NCI-H1417 treated with DMSO at 0.1 percent for 48 hours (cell line): Measurements from ENCODE around the gene PIGV.

Experiments
- DNase-seq: peaks from one replicate; lab custom pipeline; 2025; lab: John Stamatoyannopoulos, UW

The PIGV gene

DNA sequence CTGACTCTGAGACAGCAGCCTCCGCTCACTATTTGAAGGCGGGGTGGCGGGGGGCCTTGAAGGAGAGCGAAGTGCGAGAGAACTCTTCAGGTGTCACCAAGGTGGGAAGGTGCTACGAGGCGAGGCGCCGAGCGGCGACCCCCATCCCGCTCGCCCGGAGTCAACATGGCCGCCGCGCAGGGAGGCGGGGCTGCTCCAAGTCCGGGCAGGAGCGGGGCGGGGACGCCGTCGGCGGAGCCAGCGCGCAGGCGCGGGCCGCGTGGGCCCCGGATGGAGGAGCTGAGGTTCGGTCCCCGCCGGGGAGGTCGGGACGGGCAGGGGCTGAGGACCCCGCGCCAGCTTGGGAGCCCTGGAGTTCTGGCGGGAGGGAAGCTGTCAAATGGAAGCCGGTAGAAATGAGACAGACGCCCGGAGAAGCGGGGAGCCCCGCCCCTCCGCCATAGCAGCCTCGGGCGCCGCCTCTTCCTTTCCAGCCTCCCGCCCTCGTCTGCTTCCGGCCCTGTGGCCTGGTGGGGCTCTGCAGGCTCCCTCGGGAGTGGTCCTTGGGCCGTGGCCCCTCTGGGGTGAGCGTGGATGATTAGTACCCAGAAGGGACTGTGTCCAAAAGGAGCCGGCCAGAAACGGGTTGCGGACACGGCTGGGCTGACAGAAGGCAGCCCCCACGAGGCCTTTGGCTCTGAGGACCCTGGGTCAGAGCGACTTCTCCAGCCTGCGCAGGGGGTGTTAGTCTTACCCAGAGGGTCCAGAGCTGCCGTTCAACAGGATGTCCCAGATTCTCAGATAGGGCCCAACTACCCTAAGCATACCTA is at the start of gene PIGV:
TSS of gene PIGV (plus strand) at position 245 of the 809 bp plus-strand sequence. CDS start 2,866 bp downstream, outside the sequence.
- peak; percentile 42 for DNase-seq

DNA sequence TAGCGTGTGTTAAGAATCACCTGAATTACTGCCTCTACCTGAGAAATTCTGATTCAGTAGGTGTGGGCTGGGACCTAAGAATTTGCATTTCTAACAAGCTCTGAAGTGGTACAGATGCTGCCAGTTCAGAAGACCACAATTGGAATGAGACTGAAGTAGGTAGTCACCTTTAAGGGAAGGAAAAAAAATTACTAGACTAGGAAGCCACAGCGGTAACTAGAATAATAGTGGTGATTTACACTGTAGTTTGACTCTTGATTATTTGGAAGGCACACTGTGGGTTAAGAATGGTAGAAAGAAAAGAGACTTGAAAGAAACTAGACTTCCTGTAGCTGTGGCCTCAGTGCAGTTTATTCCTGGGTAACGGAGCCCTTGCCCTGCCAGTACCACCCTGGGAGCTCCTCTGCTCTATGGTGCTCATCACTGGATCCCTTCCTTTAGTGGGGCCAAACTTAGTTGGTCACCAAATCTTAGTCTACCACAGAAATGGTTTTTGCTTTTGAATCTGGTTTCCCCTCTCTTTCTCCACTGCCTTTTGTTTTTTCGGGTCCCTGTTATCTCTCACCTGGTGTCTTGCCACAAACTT is 48.3 kb upstream of the PIGV start:
- no peak for DNase-seq

DNA sequence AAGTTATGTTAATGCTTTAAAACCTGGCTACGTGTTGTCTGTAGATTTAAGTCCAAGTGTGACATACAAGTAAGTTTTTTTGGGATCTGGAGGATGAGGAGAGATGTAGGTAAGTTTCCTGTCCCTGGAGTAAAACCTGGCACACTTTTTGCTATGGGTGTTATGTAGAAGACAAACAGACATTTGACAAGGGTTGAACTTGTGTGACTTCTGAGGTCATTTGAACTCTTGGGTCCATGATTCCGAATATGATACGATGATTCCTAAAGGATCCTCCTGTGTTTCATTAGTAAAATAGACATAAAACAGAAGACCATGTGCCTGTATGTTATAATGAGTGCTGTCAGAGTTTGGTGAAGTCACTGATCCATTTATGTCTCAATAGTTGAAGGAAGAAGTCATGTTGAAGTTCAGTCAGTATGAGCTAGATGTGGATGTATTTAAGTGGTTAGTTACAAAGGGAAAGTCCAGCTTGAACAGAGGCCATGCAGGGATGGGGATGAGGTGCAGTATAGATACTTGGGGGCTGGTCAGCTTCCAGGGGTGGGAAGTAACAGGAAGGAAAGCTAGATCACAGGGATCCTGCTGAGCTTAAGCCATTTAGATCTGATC is 47.6 kb upstream of the PIGV start:
- no peak for DNase-seq

DNA sequence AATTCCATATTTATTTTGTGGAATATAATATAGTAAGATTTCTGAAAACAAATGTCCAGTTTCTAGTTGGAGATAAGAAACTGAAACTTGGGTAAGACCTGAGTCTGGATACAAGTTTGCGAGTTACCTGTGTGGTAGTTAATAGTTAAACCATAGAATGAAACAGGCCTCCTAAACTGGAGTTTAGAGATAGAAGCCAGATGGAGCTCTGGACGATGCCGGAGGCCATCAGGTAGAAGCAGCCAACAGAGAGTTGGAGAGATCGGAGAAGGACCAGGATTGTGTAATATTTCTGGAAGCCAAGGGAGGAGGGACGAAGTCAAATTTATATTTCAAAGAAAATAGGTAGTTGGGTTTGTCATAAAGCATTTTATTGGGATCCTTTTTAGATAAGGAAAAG is 46.8 kb upstream of the PIGV start:
- no peak for DNase-seq

DNA sequence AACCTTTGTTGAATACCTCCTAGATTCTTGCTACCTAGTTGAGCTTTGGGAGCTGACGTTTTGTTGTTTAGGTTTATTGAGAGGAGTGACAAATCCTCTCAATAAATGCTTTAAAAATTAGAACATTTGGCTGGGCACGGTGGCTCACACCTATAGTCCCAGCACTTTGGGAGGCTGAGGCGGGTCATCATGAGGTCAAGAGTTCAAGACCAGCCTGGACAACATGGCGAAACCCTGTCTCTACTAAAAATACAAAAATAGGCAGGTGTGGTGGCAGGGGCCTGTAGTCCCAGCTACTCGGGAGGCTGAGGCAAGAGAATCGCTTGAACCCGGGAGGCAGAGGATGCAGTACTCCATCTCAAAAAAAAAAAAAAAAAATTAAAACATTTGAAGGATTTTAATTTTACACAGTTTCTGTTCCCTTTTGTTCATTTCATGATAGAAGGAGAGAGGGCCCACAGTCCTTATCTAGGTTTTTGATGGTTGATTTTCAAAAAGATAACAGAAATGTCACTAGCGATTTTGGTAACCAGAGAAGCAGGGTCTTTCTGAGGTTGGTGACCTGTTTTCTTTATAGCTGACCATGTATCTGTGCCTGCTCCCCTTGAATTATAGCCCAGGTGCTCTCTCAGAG is 44.2 kb upstream of the PIGV start:
- DNase-seq, result no peak

DNA sequence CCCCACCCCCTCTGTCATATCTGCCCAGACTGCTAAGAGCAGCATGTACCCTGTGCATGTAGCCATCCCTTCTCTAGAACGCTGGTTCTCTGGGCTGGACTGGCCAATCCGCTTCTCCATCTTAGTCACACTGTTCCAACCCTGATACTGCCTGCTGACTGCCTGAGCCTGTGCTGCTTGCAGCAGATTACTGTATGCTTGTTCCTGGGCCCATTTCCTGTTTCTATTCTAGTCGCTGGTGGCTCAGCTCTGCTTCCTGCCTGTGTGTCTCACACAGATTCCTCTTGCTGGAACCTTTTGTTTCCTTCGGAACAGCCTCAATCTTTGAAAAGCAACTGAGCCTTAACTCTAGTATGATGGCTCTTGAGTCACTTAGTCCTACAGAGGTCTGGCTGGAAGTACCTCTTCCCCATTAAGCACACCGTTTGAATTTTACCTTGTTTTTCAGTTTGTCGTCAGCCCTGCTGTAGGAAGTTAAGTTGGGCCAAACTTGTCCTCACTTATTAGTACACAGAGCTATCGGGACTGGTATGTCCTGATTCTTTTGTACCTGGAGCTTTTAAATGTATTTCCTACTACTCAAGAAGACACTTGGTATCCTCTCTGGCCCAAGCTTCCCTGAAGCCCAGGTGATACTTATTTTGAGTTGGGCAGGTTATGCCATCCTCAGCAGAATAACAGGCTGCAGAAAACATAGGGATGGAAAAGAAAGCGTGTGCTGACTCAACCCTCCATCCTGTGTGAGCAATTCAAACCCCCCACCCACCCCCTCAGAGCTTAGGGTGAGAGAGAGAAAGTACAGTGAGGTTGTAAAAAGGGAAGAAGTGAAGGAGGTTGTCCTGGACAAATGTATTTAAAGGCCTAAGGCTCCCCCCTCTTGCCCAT is 43.4 kb upstream of the PIGV start:
- DNase-seq, result no peak

DNA sequence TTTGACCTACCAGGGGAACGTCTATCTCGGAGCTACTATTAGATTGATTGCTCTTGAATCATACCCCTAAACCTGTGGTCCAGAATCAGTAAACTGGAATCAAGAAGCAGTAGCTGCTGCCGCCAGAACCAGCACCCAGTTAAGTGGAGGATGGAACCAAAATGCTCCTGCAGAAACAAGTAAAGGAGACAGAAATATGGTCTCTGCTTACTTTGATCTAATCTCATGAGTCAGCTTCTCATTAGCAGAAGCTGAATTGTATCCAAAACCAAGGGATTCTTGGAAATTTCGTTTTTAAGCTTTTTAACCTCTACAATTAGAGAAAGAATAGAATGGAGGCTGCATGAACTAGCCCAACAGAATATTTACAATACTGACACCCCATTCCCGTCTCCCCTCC is 42.6 kb upstream of the PIGV start:
- DNase-seq, result no peak

DNA sequence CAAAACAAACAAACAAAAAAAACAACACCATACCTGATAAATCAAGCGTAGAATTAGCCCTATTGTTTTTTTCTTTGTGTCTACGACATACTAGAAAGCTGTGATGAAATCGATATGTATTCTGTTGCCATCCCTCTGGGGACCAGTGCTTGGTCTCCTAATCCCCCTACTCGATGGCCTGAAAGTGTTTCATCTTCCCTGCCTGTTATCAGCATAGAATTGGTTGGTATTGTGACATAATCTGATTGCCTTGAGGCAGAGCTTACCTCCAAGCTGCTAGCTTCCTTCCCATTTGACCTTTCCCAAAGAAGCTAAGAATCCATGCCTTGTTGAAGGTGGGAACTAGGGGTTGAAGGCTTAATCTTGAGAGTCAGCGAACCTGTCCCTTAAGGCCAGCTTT is 40.7 kb upstream of the PIGV start:
- no peak for DNase-seq

DNA sequence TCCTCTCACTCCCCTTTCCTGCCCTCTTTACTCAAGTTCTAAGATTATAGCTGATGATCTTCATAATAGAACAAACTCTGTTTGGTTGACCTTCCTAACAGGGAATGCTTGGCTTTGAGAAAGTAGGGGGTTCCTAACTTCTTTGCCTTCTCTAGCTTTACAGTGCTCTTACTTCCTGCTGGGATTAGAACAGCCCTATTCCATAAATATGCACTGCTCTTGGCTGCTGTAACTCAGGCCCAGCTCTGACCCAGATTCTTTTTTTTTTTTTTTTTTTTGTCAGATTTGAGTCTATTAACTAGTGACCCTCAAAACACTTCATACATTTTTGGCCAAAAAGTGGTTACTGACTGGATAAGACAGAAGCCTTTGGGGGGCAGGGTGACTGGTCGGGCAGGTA is 39.4 kb upstream of the PIGV start:
- no peak for DNase-seq

DNA sequence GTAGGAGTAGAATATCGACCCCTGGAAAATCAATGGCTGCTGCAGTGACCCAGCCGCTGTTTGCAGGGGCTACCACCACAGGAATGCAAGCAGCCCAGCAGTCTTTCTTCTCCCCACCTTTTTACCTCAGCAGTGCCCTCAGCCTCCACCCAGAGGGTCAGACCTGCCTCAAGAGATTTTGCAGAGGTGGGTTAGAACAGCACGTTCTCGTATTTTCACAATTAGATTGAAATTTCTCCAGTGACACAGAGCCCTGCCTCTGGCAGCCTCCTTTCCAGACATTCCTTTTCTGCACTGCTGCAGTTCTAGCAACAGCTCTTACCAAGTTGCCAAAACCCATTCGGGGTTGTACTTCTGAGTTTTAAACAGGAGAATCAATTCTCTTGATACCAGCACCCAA is 38.3 kb upstream of the PIGV start:
- DNase-seq, result no peak

DNA sequence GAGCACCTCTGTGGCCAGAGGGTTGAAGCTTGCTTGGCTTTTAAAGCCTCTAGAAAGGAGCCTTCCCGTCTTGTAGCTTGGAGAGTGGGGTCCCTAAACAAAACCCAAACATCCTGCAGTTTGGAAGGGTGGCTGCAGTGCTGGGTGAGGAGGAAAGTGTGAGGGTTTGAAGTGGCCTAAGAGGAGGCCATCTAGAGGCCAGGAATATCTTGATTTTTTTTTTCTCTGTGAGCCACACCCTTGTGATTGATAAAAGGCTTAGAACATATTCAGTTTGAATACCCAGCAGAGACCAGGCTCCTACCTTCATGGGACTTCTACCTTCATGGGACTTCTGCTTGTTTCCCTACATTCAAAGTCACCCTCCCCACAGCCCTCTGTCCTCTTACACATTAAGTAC is 37.3 kb upstream of the PIGV start:
- DNase-seq, result no peak

DNA sequence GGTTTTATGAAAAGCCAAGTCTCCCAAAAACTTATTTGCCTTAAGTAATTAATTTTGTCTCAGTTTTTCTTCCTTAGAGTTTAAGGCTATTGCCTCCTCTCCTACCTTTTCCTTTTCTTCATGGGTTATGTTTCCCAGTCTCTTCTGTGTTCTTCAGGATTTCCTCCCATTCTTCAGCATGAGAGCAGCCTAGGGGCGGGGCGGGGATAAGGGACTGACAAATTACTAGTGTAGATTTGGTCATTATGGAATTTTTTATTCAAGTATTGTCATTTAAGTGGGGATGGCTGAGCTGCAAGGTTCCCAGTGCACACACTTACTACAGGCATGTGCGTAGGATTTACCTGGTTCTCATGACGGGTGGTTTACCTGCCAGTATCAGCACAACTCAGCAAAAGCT is 35.2 kb upstream of the PIGV start:
- DNase-seq, result no peak

DNA sequence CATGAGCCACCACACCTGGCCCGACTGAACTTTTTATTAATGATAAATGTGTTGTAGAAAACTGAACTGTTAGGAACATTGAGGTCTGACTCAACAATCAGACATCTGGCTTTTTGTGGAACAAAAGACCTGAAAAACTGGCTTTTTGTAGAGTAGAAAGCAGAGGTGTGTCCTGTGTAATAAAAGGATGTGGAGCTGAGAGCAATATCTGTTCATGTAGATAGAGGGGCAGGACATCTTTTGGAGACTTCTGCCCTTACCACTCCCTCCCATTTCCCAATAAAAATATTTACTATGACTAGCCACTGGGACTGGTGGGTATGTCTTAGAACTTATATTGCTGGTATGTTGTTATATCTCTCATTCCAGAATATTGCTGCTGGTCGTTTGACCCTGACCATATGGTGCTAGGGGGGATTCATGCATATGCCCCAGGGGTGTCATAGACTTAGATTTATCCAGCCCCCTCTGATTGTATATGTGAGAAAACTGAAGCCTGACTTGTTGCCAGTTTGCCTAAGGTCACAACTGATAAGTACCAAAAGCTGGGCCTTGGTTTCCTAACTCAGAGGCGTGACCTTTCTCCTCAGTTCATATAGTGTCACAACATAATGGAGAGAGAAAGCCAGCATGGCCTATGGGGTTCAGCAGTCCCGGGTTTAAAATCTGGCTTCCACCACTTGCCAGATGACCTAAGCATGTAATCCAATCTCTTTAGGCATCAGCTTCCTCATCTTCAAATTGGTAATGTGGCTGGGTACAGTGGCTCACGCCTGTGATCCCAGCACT is 33.5 kb upstream of the PIGV start:
- no peak for DNase-seq

DNA sequence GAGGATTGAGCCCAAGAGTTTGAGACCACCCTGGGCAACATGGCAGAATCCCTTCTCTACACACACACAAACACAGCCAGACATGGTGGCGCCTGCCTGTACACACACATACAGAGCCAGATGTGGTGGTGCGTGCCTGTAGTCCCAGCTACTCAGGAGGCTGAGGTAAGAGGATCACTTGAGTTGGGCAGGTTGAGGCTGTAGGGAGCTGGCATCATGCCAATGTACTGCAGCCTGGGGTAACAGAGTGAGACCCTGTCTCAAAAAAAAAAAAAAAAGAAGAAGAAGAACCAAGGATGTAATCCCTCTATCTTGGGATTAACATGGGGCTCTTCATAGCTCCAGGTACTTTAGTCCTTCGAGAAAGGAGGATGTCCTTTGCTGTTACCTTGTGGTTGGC is 29.4 kb upstream of the PIGV start:
- DNase-seq, result no peak

DNA sequence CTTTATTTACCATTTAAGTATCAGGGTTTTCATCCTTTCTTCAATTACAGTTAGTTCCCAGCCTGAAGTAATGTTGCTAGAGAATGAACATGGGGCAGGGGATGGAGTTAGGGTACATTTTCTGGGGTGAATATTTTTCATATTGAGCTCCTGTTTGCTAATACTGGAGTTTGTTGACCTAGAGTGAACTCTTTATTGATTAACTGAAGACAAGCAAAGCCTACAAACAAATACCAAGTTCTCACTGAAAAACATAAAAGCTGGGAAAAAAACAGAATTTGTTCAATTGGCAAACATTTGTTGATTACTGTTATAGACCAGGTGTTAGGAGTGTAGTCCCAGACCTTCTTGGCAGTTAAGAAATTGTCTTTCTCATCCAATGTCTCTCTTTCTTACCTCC is 28.2 kb upstream of the PIGV start:
- no peak for DNase-seq

DNA sequence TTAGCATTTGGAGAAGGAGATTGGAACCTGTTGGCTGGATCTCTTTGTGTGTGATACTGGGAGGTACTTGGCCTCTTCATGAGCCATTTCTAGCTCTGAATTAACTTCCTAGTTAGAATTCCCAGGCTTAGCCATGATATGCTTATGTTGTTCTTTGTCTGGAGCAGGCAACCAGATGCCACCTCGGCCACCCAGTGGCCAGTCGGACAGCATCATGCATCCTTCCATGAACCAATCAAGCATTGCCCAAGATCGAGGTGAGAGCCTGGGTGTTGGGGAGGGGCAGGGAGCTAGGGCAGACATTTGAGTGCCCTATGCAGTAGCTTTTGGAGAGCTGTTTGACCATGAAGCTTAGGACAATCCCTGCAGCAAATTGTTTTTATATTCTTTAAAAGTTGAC is 26.5 kb upstream of the PIGV start:
- no peak for DNase-seq

DNA sequence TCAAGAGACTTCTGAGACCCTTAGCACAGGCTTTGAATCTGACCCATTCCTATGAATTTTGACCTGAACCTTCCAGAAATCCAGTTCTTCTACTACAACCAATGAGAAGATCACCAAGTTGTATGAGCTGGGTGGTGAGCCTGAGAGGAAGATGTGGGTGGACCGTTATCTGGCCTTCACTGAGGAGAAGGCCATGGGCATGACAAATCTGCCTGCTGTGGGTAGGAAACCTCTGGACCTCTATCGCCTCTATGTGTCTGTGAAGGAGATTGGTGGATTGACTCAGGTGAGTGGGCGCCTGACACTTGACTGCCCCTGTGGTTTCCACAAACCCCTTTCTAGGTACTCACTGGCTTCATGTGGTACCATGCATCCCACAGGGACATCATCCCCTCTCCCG is 20.0 kb upstream of the PIGV start:
- no peak for DNase-seq

DNA sequence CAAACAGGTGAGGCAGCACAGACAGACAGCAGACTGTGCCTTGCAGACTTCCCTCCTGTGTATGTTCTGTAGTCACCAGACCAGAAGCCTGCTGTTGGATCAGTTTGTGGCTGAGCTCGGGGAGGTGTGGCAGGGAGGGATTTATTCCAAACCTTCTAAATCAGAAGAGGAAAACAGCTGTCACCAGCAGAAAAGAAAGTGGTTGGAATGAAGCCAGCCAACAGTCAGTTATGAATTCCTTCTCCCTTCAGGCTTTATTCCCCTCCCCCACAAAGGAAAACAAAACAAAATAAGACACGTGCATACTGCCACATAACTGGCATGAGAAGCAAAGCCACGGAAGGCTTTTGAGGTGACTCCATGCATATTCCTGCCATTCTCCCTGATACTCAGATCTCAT is 19.0 kb upstream of the PIGV start:
- no peak for DNase-seq

DNA sequence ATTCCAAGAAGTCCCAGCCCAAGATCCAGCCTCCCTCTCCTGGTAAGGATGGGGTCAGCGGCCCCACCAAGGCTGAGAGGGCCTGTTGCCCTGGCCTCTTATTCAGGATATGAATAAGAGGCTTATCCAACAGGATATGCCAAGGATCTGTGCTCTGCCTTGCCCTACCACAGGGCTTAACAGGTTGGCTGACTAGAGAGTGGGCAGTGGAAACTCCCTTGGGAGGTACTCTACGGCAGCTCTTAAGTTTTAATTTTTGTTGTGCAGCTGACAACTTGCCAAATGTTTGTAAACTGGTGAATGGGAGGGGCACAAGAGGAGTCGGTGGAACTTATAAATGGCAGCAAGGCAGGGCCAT is 16.5 kb upstream of the PIGV start:
- DNase-seq, result no peak

DNA sequence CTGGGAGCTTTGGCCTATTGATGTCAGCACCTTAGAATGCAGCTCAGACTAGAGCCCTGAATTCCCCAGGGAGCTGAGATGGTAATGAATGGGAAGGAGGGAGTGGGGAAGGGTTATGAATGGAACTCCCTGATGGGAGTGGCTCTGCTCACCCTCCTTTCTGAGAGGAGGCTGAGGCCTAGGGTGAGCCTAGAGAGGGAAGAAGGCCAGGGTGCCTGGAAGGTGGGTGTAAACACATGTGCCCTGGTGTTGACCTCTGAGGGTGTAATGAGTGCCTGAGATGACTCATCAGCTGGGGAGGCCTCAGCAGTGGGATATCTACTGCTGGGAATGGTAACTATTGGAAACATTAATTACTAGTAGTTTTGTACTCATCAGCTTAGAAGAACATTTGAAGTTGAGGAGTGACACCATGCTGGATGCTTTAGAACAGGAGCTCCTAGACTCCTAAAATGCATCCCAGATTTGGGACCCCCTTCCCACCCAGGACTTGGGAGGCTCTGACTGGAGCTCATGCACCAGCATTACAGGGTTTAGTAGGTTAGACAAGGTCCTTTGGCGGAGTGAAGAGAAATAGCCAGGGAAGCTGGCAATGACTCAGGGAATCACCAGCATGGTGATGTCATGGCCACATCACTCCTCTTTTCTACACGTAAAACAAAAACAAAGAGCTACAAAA is 16.0 kb upstream of the PIGV start:
- DNase-seq, result no peak

DNA sequence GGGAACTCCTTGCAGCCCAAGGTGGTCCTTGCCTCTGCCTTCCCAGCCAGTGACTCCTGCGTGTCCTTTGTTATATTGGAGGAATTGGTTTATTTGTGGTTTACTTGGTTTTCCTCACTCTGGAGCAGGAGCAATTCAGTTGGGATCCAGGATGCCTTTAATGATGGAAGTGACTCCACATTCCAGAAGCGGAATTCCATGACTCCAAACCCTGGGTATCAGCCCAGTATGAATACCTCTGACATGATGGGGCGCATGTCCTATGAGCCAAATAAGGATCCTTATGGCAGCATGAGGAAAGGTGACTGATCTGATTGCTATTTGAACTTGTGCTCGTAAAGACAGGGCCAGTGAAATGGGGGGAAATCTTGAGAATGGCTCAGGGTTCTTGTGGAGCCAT is 15.1 kb upstream of the PIGV start:
- DNase-seq, result no peak
